DOHH2 (cell line): ENCODE results near the gene MS4A6A.

Source experiments
- H3F3A ChIP-seq: fragments of 200-600 bp; sonication (generic), shearing (Covaris generic); 2 replicates; pipeline ENCODE4 v1.6.0; 2016; ENCODE audit warnings: antibody characterized with exemption, mild to moderate bottlenecking; ENCODE audit not compliant: control insufficient read depth, insufficient read depth
- H3K27ac ChIP-seq: fragments of 200-600 bp; sonication (generic); 2 replicates; pipeline ENCODE4 v1.5.1; 2014; ENCODE audit warnings: low read depth, mild to moderate bottlenecking, low read length, moderate library complexity
- H3K27me3 ChIP-seq: fragments of 200-600 bp; sonication (generic); 2 replicates; pipeline ENCODE4 v1.6.1; 2014; ENCODE audit warnings: mild to moderate bottlenecking, low read length, mixed read lengths; ENCODE audit not compliant: control insufficient read depth
- H3K36me3 ChIP-seq: fragments of 200-600 bp; sonication (generic); 2 replicates; pipeline ENCODE4 v1.6.1; 2014; ENCODE audit warnings: mild to moderate bottlenecking, low read length, moderate library complexity, mixed read lengths; ENCODE audit not compliant: control insufficient read depth
- H3K4me1 ChIP-seq: fragments of 200-600 bp; sonication (generic); 2 replicates; pipeline ENCODE4 v1.6.1; 2014; ENCODE audit warnings: mild to moderate bottlenecking, low read length, mixed read lengths; ENCODE audit not compliant: control insufficient read depth
- H3K4me2 ChIP-seq: fragments of 200-600 bp; sonication (generic); 2 replicates; pipeline ENCODE4 v1.6.0; 2014; ENCODE audit warnings: mild to moderate bottlenecking, low read length, moderate library complexity
- H3K4me3 ChIP-seq: fragments of 200-600 bp; sonication (generic); 2 replicates; pipeline ENCODE4 v1.5.1; 2014; ENCODE audit warnings: mild to moderate bottlenecking, low read length, mixed read lengths
- H3K79me2 ChIP-seq: fragments of 200-600 bp; sonication (generic); 2 replicates; pipeline ENCODE4 v1.6.1; 2014; ENCODE audit warnings: mild to moderate bottlenecking, low read length, mixed read lengths; ENCODE audit not compliant: control insufficient read depth
- H3K9me2 ChIP-seq: fragments of 200-600 bp; sonication (generic); replicated peaks from 2 replicates; pipeline ENCODE4 v1.6.1; 2014; ENCODE audit warnings: mild to moderate bottlenecking, low read length, mixed read lengths; ENCODE audit not compliant: control insufficient read depth
- H3K9me3 ChIP-seq: fragments of 200-600 bp; sonication (generic); 2 replicates; pipeline ENCODE4 v1.6.1; 2014; ENCODE audit warnings: antibody characterized with exemption, low read length, mixed read lengths; ENCODE audit not compliant: control insufficient read depth, insufficient read depth
- H4K20me1 ChIP-seq: fragments of 200-600 bp; sonication (generic); 2 replicates; pipeline ENCODE4 v1.6.0; 2014; ENCODE audit warnings: low read depth, mild to moderate bottlenecking, antibody characterized with exemption, low read length, moderate library complexity; ENCODE audit not compliant: control insufficient read depth, insufficient read depth
- CTCF ChIP-seq: fragments of 200-600 bp; sonication (generic); IDR thresholded peaks from one replicate; pipeline ENCODE4 v1.5.1; 2014; ENCODE audit warnings: antibody characterized with exemption, mild to moderate bottlenecking, low read depth, low read length; ENCODE audit not compliant: poor library complexity, severe bottlenecking
- EZH2phosphoT487 ChIP-seq: fragments of 200-600 bp; sonication (generic); IDR thresholded peaks from 2 replicates; pipeline ENCODE4 v1.6.1; 2017; ENCODE audit warnings: borderline replicate concordance, mild to moderate bottlenecking, antibody characterized with exemption, low read length, moderate library complexity, mixed read lengths

MS4A6A gene

GRCh38 chr11:60168306-60168705 lies 14.6 kb downstream of the MS4A6A start:
- no peaks in the 10 kb centered on the region for H4K20me1 ChIP-seq
- H3K27me3 ChIP-seq: no peaks in the 10 kb centered on the region
- H3K79me2 ChIP-seq: no peaks in the 10 kb centered on the region
- TF ChIP-seq CTCF (no peak), EZH2phosphoT487 (no peak)
- no peak overlapping the region for H3K4me2 ChIP-seq
- H3K4me1 ChIP-seq: no peaks in the 10 kb centered on the region
- no peaks in the 10 kb centered on the region for H3F3A ChIP-seq
- H3K36me3 ChIP-seq: no peaks in the 10 kb centered on the region
- H3K27ac ChIP-seq: no peak overlapping the region
- H3K9me3 ChIP-seq: peaks cover 22% of the 10 kb centered on the region
- H3K4me3 ChIP-seq: no peak overlapping the region
- no peaks in the 10 kb centered on the region for H3K9me2 ChIP-seq

GRCh38 chr11:60165951-60166350 lies 16.9 kb downstream of the MS4A6A start:
- no peaks in the 10 kb centered on the region for H3K9me2 ChIP-seq
- peaks cover 2% of the 10 kb centered on the region; the same call in 1 of the 2 replicates for H3K27me3 ChIP-seq
- H3K27ac ChIP-seq: no peak overlapping the region
- no peaks in the 10 kb centered on the region for H3K79me2 ChIP-seq
- H4K20me1 ChIP-seq: no peaks in the 10 kb centered on the region
- TF ChIP-seq CTCF (no peak), EZH2phosphoT487 (no peak)
- no peaks in the 10 kb centered on the region for H3K36me3 ChIP-seq
- no peaks in the 10 kb centered on the region for H3K4me1 ChIP-seq
- H3K4me3 ChIP-seq: no peak overlapping the region
- H3K9me3 ChIP-seq: peaks cover 22% of the 10 kb centered on the region
- H3F3A ChIP-seq: no peaks in the 10 kb centered on the region
- no peak overlapping the region for H3K4me2 ChIP-seq

GRCh38 chr11:60165538-60165937 lies 17.3 kb downstream of the MS4A6A start:
- Histone ChIP-seq H3F3A (no peaks in the 10 kb centered on the region), H3K9me2 (no peaks in the 10 kb centered on the region), H4K20me1 (no peaks in the 10 kb centered on the region), H3K4me1 (no peaks in the 10 kb centered on the region), H3K79me2 (no peaks in the 10 kb centered on the region), H3K9me3 (peaks cover 22% of the 10 kb centered on the region), H3K27ac (no peak overlapping the region), H3K36me3 (no peaks in the 10 kb centered on the region), H3K4me2 (no peak overlapping the region), H3K27me3 (peaks cover 2% of the 10 kb centered on the region; the same call in 1 of the 2 replicates), H3K4me3 (no peak overlapping the region)
- TF ChIP-seq CTCF (no peak), EZH2phosphoT487 (no peak)
